Glomerular visceral epithelial cell (primary cell): ENCODE results near the gene RAB13.
A peak's percentile ranks its signal among the peaks of the same experiment; 100 is the strongest.

Experiments used
- DNase-seq: peaks from one replicate; pipeline ENCODE4 v3.0.0-alpha.2; 2016; ENCODE audit errors: extremely low spot score

Gene RAB13

GRCh38 chr1:153956997-153957715 is 29.0 kb downstream of the RAB13 start:
- DNase-seq = no peak

DNA sequence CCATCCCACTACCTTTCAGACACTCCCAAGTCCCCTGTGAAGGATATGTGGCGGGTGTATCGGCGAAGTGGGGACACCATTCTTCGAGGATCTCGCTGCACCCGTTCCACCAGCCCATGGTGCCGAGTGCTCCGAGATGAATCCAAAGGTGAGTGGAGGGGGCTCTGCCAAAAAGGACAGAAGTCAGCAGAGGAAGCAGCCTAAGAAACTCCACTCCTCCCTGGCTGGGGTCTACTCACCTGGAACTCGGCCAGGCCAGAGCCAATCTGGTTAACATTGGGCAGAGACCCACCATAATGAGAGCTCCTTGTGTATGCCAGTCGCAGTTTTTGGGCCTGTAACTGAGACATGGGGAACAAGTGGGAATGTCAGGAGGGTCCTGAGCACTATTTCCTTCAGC is 31.3 kb downstream of the RAB13 start:
- no peak for DNase-seq

DNA sequence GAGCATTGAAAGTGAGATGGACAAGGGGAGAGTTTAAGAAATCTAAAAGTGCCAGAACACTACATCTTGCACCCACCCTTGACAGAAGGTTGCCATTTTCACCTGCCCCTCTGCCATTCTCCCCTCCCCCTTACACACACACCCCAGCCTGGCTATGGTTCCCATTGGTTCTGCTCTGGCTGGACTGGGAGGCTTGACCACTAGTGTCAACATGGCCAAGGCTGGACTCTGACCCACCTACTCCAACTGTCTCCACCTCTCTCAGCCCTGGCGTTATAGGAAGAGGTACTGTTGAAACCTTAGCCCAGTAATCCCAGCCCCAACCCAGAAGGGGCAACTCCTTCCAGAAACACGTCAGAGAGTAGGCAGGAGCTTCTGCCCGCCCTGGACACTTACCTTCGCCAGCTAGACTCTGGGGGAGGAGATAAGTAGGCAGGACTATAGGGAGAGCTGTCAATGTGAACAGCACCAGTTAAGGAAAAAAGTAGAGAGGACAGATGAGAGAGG is 32.2 kb downstream of the RAB13 start:
- no peak for DNase-seq

DNA sequence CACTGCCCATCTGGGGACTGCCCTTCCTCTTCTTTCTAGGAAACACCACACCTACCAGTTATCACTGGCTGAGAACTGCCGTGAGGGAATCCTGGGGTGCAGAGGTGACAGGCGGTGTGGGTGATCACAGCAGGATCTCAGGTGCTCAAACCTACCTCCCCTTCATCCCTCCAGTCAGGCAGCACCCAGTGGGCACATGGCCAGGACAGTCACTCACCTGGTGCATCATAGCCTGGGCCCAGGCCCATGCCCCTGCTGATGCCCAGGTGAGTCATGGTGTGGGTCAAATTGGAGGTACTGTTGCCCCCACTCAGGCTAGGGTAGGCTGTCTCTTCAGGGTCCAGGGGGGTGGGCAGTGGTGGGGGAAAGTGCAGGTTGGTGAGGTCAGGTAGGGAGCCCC is 34.3 kb downstream of the RAB13 start:
- DNase-seq = no peak

DNA sequence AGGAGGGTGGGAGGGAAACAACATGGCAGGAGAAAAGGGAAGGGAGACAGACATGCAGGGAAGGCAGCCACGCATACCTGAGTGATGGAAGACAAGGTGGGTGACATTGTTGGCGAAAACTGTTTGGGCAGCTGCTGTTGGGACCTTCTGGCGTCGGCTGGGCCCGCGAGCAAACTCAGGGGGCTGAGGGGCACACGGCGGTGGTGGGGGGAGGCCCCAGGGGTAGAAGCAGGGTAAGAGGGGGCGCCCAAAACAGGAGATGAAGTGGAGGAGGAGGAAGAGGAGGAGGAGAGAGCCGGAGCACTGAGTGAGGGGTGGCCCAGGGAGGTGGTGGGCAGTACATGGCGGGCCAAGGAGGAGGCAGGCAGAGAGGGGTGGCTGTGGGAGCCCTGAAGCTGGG is 35.0 kb downstream of the RAB13 start:
- no peak for DNase-seq

GRCh38 chr1:153946622-153947241 is 39.4 kb downstream of the RAB13 start, which contains the start of gene DENND4B:
TSS of gene DENND4B (minus strand) at chr1:153946718. CDS start at chr1:153944374, 2,344 bp downstream.
- DNase-seq = peak; percentile 86

DNA sequence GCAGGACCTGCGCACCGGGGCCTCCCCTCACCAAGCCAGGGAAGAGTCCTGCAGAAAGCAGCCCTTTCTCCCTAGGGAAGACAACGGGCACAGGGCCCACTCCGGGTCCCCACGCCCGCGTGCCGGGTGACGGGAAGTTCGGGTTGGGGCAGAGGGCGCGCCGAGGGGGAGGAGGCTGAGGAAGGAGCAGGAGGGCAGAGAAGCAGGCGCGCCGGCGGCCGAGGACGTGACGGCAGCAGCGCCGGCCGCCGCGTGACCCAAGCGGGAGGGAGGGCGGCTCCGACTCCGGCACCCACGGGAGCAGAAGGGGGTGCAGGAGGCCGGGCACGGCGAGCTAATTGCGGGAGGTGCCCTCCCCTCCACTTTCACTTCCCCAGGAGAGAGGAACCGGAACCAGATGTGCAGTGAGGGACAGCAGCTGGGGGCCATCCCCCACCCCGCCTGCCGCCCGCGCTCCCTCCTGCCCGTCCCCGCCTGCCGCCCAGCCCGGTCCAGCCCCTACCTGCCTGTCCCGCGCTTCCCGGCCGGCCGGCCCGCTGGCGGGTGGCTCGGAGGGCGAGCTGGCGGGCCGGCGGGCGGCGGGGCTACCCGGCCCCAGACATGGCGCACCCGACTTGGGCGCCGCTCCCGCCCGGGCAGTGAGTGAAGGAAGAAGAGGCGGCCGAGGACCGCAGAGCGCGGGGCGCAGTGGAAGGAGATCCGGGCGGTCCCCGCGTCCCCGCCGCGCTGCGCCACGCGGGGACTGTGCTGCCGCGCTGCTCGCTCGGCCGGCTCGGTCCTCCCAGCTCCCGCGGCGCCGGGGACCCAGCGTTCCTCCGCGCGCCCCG is 40.1 kb downstream of the RAB13 start:
- DNase-seq = peak; percentile 70

GRCh38 chr1:153945131-153945794 is 40.9 kb downstream of the RAB13 start:
- DNase-seq = peak; percentile 14

DNA sequence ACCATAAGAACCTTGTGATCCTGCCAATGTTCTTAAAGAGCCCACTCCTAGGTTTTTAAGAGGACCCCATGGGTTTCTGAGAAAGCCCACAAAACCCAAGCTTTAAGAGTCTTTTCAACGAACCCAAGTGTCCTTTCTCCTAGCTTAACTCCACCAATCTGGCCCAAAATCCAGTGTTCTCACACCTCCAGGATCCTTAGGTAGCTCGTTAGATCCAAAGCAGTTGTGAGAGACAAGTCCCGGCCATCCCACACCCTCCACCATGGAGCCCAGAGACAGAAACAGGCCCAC is 41.4 kb downstream of the RAB13 start:
- no peak for DNase-seq

GRCh38 chr1:153944005-153944826 is 41.9 kb downstream of the RAB13 start:
- no peak for DNase-seq

DNA sequence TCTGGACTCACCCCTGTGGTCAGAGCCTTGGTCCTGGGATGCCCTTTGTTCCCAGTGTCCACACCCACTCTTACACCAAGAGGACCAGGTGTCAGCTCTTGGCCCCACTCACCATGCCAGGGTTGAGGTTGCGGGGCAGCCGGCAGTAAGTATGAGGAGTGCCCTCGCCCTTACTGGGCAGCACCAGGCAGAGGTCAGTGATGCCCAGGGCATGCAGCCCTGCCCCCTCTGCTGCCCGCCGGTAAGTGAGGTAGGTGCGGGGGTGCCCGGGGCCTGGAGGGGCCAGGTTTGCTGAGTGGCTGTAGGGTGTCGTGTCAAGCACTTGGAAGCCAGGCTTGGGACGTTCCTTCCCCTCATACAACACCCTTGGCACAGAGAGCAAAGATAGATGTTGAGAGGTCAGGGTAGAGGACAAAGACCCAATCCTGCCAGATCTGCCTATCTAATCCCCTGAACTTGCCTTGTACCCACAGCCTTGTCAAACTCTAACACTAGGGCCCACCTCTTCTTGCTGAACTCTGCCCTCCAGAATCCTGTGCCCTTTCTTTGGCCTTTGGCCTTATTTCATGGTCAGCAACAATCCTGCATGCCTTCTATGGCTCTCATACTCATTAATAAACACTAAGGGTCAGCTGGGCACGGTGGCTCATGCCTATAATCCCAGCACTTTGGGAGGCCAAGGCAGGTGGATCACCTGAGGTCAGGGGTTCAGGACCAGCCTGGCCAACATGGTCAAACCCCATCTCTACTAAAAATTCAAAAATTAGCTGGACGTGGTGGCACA is 43.2 kb downstream of the RAB13 start:
- DNase-seq = no peak

GRCh38 chr1:153941826-153942725 is 44.1 kb downstream of the RAB13 start:
- DNase-seq = no peak

DNA sequence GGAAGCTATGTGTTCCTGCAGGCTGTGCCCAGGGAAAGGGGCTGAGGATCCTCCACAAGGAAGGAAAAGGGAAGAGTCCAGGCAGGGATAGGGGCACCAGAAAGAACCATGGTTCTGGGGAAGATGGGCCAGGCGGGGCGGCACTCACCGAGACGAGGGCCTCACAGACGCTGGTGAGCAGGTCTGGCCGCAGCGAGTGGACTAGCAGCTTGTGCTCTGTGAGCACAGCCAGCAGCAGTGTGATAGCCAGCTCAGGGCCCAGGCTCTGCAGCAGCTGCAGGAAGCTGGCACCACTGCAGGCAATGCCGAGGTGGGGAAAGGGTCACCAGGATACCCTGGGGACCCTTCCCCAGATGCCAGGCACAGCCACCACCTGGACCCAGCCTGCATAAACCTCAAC is 45.4 kb downstream of the RAB13 start:
- no peak for DNase-seq

DNA sequence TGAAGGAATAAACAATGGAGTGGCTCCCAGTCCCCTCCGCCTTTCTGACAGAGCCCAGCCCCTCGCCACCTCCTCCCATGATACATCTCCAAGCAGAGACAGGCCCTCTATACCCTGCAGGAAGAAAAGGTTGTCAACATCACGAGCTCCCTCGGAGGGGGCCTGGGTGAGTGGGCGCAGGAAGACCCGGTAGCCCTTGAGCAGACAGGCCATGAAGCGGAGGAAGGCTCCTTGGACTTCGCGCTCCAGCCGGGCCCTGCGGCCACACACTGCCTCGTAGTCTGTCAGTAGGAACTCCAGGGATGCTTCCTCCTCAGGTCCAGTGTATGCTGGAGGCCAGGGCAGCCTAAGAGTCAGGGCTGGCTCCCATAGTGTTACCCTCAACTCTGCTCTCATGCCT is 46.7 kb downstream of the RAB13 start:
- no peak for DNase-seq

GRCh38 chr1:153938996-153939395 is 47.1 kb downstream of the RAB13 start:
- DNase-seq = no peak

DNA sequence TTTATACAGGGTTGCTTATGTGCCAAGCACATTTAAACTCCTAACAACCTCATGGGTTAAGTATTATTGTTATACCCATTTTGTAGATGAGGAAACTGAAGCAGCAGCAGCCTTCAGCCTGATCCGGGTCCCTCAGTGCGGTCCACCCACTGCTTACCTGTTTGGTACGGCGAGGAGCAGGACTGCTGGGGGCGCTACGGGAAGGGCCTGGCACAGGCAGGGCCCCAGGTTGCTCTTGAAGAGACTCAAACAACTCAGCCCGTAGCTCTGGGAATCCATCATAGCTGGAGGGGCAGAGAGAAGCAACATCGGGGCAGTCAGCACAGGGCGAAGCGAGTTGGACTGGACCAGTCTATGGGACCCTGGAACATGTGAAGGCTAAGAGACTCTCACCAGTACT is 48.8 kb downstream of the RAB13 start:
- DNase-seq = no peak

- DNase-seq = no peak
Observed at GRCh38 chr1:153936011-153936802, 49.9 kb downstream of the RAB13 start.

- DNase-seq = no peak
Observed at GRCh38 chr1:153934746-153935145, 51.4 kb downstream of the RAB13 start.

- DNase-seq = no peak
Observed at GRCh38 chr1:153933955-153934354, 52.2 kb downstream of the RAB13 start.
